Suppressor macrophage (primary cell): ENCODE data around the gene ZMYND11.
A peak's percentile ranks its signal among the peaks of the same experiment; 100 is the strongest.
"Not testable (repeated sequence)": the region's sequence is repeated elsewhere in the genome, so short reads cannot be mapped to it uniquely, and the experiment has no call there.

Source experiments
- DNase-seq, 4 experiments: peaks; one replicate each; pipeline ENCODE4 v3.0.0-alpha.2; 2020 to 2022

Gene ZMYND11

DNA sequence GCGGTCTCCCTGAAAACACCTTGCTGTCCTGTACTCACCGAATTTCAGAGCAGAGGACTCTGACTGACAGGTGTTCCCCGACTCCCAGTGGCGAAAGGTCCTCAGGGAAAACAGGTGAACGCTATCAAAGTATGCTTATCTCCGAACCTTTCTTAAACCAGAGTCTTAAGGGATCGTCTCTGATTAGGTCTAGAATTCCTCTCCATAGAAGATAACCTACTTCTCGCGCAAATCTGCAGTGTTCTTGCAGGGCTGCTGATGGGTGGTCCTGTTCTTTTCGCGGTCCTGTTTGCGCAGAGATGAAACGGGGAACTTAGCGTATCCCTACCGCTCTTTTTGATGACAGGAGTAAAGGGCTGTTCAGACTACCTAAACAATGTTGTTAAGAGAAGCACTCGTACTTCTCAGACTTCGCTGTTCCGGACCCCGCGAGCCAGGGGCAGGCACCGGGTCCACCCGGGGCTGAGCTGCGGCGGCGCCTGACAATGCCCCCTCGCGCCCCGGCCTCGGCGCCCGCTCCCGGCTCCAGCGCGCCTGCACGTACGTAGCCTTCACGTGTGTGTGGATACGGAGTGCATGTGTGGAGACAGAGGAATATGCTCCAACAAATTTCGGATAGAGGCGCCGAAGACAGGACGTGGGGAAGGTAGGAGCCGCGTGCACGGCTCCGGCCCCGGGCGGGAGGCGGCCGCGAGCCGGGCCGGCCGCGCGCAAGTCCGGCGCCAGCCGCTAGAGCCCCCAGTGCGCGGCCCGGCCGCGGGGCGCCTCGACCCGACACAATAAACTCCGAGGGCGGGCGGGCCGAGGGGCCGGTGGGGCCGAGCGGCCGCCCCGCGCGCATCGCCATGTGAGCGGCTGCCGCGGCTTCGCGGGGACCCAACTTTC is 766 bp upstream of the ZMYND11 start:
- DNase-seq = peak in 3 of 4 experiments; percentile 38 to 77 (median 66)

- DNase-seq = peak; percentile 52 to 80 (median 64)
These were observed 578 bp downstream of the ZMYND11 start for GRCh38 chr10:135601-136464.

GRCh38 chr10:136465-136762 is 1.2 kb downstream of the ZMYND11 start:
- no peak for DNase-seq

DNA sequence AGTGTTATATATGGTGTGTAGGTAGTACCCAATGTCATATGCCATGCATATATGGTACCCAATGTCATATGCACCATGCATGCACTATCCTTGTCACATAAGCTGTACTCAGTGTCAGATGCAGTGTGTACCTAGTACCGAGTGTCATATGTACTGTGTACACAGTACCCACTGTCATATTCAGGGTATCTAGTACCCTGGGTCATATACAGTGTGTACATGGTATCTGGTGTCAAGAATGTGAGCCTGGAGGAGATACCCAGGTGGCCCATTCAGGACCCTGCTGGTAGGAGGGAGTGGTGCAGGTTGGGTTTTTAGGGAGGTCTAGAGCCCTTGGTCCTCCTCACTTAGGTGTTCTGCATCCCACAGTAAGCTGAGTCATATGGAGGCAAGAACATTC is 1.8 kb downstream of the ZMYND11 start:
- DNase-seq = peak in 3 of 4 experiments; percentile 11 to 22 (median 21)

DNA sequence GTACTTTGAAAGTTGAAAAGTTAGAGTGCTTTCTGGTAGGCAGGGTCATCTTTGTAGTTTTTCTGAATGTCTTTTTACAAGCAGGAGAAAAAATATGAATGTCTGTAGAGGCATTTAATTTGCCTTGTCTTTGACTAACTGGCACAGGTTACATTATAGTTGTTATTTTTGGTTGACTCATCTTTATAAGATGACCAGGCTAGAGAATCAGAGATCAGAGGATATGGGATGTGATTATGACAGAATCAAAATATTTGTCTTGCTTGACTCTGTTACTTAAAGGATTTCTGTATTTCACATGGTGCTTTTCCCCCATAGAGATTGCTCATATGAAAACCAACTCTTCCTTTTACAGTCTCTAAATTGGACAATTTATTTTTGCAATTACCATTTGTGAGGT is 2.4 kb downstream of the ZMYND11 start:
- no peak for DNase-seq

- no peak for DNase-seq
These were observed 7.1 kb downstream of the ZMYND11 start for GRCh38 chr10:142371-142770.

DNA sequence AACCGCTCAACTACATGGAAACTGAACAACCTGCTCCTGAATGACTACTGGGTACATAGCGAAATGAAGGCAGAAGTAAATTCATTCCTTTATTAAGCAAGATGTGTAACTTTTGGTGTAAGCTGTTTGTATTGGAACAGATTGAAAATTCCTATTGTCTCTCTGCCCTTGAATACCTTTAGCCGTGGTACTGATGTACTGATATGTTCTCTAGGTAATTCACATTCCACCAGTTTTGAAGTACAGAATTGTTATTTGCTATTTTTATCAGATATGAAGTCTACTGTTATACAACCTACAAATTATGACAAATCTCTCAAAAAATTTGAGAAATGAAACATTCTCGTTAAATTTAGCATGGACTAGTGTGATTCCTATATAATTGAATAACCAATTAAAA is 17.7 kb downstream of the ZMYND11 start:
- DNase-seq = no peak

DNA sequence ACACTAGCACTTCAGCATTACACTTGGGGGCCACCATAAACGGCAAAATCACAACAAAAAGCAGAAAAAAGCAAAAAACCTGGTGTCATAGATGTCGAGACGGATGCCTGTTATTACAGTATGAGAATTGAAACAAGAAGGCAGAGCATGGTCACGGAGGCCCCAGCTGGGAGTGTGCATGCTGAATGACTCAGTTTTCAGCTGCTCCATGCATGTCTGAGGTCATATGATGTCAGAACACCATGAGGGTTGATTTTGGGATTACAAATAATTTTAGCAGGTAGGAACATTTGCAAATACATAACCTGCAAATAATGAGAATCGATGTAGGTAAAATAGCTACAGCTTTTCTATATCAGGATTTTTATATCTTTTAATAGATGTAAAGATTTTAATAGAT is 19.1 kb downstream of the ZMYND11 start:
- DNase-seq = no peak

- no peak for DNase-seq
These were observed 32.1 kb downstream of the ZMYND11 start for GRCh38 chr10:167383-167782.

DNA sequence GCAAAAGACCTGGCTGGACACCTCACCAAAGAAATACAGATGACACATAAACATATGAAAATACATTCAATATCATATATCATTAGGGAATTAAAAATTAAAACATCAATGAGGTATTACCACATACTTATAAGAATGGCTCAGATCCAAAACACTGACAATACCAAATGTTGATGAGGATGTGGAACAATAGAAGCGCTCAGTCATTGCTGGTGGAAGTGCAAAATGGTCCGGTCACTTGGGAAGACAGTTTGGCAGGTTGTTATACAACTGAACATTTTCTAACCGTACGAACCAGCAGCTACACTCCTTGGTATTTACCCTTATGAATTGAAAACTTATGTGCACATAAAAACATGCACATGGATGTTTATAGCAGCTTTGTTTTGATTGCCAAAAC is 38.5 kb downstream of the ZMYND11 start:
- no peak for DNase-seq

DNA sequence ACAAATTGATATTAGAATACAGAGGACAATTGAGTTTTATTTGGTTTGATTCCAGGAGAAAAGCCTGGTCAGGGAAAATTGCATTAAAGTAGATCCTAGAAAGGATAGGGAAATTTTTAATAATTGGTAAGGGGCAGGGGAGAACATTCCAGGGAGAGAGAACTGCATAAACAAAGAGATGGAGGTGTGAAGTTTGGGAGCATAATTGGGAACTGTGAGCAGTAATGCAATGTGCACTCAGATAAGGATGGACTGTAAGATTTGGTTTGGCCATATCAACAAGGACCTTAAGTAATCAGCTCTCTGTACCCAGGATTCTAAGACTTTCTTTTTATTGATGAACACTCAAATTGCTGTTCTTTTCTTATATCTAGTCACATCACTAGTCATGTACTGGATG is 41.4 kb downstream of the ZMYND11 start:
- no peak for DNase-seq

DNA sequence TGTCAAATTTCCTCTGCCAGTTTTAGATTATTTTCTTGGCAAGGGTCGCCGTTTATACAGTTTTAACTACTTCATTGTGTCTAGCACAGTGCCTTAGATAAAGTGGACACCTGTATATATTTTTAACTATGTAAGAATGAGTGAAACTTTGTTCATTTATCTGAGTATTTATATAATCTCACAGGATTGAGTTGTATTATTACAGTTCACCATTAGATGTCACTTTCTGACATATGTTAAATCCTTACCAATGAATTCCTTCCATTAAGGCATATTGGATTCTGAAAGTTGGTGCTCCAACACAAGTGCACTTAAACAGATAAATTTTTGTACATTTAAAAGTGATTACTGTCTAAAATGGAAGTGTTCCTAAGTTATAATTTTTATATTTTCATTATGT is 43.0 kb downstream of the ZMYND11 start:
- DNase-seq = peak in 2 of 4 experiments; percentile 30 to 41

GRCh38 chr10:178723-179122 is 43.5 kb downstream of the ZMYND11 start:
- DNase-seq = no peak

DNA sequence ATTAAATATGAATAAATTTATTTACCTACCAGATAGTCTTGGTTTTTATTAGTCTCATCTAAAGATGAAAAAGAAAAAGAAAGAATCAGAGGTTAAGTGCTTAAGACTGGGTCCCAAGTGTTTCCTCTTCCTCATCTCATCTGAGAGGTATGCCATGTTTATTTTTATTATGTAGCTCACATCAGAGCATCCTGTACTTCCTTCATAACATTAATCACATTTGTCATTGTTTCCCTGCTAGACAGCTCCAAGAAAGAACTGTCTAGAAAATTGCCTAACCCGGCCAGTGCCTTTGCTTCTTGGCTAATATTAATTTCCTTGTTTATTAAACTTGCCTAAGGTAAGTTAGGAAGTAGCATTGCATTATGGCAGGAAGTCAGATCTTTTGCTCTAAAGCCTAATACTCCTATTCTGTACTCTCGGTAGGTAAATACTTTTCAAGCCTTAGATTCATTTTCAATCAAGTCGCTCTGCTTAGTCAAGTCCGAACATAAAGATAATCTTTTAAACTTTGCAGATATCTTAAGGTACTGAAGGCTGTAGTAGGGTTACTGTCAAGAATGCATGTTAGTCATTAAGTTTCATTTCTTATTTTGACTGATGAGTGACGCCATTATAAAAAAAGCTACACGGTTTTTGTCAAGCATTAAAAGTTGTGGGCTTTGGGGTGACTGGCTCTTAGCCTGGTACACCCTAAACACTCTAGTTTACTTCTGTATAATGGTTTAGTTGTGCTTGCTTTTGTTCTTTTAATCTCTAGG is 47.4 kb downstream of the ZMYND11 start:
- DNase-seq = no peak

GRCh38 chr10:184174-184573 is 48.9 kb downstream of the ZMYND11 start:
- DNase-seq = no peak

DNA sequence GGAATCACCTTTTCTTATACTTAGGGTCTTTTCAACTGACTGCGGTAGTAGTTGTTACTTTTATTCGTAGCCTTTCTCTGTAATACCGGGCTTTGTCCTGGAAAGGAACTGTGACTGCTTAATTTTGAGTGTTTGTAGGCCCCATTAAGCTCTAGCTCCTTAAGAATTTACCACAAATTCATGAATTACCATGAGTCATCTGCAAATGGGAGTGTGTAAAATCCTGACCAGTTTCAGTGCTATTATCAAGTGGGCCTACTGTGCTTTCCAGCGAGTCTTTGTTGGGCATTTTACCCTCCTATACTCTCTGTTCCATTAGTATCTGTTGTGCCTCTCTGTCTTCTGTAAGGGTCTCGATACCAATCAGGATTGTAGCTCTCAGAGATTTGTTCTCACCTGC is 49.7 kb downstream of the ZMYND11 start:
- DNase-seq = no peak

- not testable (repeated sequence) for DNase-seq
These were observed 50.3 kb downstream of the ZMYND11 start for GRCh38 chr10:185571-185970.

DNA sequence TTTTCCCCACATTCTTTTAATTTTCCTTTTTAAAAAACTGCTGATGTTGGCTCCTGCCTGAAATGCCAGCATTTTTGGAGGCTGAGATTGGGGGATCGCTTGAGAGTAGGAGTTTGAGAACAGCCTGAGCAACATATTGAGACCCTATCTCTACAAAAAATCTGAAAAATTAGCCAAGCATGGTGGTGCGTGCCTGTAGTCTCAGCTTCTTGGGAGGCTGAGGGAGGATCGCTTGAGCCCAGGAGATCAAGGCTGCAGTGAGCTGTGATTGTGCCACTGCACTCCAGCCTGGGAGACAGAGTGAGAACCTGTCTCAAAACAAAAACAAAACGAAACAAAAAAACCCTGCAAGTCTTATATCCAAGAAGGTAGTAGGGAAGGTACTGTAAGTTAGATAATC is 51.7 kb downstream of the ZMYND11 start:
- no peak for DNase-seq

- no peak for DNase-seq
These were observed 53.3 kb downstream of the ZMYND11 start for GRCh38 chr10:188546-188945.

DNA sequence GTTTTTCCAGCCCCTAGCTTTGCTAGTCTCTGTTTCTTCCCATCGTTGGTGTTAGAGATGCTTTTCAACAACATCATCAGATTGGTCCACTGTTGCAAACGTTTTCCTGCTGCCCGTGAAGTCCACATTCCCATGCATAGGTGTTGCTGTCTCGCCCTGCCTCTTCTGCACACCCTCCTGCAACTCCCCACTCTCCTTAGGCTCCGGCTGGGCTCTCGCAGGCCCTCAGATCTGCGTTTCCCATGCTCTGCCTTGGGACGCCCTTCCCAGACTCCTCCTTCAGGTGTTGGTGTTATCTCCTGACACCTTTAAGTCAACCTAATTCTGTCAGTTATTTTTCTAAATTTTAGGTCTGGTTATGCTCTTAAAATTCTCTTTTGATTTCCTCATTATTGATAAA is 55.0 kb downstream of the ZMYND11 start:
- DNase-seq = no peak

DNA sequence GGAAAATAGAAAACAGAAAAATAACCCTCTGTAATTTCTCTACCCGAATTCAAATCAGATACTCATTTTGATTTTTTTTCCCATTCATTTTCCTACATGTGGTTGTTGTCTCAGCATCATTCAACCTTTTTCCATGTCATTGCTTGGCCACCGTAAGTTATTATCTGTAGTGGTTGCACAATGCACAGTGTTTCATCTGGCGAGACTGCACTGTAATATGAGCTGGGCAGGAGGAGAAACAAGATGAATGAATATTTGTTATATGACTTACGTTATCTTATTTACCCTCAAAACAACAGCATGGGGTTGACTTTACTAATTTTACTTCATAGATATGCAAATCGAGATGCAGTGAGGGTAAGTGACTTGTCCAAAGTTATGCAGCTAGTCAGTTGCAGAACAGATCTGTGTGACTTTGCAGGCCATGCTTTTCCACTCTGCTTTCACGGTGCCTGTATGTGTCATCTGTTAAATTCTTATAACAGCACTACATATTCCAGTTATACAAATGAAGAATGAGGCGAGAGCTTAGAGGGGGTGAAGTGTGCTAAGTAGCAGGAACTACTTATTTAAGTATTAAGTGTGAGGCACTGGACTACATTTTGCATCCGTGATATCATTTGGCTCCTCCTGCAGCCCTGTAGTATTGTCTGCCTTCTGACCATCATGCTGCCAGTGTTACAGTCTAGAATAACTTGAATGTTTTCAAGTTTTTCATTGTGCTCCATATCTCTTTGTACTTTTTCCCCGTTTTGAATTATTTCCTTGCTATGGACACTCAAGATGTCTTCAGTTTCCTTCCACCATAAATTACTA is 56.7 kb downstream of the ZMYND11 start:
- DNase-seq = no peak

DNA sequence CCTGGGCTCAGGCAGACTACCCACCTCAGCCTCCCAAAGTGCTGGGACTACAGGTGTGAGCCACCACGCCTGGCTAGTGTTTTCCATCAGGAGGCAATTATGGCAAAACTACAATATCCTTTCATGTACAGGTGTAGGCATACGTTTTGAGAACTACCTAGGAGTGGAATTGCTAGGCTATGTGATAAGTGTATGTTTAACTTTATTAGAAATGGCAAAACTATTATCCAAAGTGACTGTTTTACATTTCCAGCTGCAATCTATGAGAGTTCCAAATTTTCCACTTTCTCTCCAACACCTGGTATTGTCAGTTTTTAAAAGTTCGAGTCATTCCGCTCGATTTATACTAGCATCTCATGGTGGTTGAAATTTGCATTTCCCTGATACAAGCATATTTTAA is 59.0 kb downstream of the ZMYND11 start:
- no peak for DNase-seq
